Ramos (cell line): ENCODE data around the gene SLC22A8.
"Not testable (repeated sequence)": the region's sequence is repeated elsewhere in the genome, so short reads cannot be mapped to it uniquely, and the experiment has no call there.

ENCODE experiments used
- in situ Hi-C: fragments of 300-500 bp; cut with MboI; formaldehyde crosslinking; loops from one replicate; pipeline ENCODE4 v1.14.3; 2022; ENCODE audit warnings: low sequenced_read_pairs; ENCODE audit not compliant: unreplicated experiment

Gene SLC22A8

GRCh38 chr11:63015521-63016215 lies at the start of gene SLC22A8:
TSS of gene SLC22A8 (minus strand) at chr11:63015841. CDS start at chr11:63014958, 883 bp downstream.
- in situ Hi-C loops: no loop called here

- in situ Hi-C loops: not testable (repeated sequence)
Observed at GRCh38 chr11:63046203-63046602, 30.6 kb upstream of the SLC22A8 start.

DNA sequence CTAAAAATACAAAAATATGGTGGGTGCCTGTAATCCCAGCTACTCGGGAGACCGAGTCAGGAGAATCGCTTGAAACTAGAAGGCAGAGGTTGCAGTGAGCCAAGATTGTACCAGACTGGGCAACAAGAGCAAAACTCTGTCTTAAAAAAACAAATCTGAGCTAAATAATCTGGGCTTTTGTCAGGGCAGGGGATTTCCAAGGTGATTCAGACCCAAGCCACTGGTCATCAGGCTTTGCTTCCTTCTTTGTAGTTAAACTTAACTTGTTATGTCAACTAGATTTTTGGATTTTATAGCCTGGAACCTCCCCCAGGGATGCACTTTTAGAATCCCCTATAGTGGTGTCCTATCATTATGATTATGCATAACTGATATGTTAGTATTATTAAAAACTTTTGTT lies 27.0 kb upstream of the SLC22A8 start:
- in situ Hi-C loops: no loop called here

DNA sequence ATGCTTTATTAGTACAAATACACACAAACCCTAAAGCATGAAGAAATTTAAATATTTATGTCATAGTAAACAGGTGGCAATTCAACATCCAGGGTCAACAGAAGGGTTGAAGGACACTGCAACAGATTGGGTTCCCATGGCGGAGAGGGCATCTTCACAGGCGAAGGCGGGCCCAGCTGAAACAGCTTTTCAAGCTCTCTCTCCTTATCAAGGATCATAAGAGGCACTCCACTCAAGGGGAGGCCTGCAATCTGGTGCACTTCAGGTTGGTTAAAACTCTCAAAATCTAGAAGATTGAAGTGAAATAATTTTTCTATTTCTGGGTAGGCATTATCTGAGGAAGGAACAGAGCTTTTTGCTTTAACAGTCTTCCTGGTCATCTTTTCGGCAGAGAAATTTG lies 16.8 kb upstream of the SLC22A8 start:
- in situ Hi-C loops: loop anchor here (10.0 kb wide), 1 partner anchor 182 kb away; no protein-coding TSS in a partner anchor

DNA sequence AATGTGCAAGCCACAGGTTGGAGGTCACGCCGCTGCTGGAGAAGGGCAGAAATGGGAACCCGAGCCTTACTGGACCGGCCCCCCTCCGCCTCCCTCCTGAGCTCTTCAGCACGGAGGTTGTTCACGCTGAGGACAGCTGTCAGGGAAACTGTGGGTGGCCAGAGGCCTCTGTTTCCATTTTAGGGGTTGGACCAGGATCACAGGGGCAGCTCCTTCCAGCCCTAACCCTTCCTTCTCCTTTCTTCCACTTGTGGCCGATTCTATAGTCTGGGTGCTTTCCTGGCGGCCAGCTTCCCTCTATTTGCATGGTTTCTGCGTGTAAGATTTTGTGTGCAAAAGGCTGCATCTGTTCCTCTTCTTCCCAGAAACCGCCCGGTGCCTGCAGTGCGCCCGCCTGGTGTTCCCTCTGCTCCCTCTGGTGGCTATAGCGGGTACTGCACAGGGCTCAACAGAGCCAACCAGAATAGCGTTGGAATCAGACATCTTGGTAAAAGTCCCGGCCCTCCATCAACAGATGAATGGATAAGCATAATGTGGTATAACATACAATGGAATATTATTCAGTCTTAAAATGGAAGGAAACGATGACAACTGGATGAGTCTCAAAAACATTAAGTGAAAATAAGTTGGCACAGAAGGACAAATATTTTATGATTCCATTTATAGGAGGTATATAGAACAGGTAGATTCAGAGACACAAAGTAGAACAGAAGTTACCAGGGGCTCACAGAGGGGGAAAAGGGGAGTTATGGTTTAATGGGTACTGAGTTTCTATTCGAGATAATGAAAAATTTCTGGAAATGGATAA lies 8.4 kb upstream of the SLC22A8 start:
- in situ Hi-C loops: loop anchor here (5.0 kb wide), 1 partner anchor 117 kb away; no protein-coding TSS in a partner anchor

DNA sequence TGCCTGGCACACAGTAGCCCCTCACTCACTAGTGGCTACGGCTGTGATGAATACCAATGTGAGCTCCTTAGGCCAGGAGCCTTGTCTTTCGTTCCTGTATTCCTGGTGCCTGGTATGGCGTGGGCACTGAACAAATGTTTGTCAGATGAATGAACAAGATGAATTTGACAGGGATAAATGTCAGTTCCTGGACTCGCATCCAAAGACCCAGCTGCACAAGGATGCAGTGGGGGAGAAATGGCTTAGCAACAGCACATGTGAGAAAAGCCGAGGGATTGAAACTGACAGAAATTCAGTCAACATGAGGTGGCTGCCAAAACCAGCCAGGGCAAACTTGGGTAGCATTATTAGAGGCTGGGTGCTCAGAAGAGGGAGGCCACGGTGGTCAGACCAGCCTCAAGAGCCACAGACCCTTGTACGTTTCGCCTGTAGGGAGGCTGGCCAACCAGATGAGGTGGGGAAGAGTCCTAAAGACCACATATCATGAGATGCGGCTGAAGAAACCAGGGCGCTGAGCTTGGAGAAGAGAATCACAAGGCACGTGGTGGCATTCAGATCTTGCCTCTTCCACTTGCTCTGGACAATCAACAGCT lies 7.7 kb upstream of the SLC22A8 start:
- in situ Hi-C loops: loop anchor here (5.0 kb wide), 1 partner anchor 116 kb away; no protein-coding TSS in a partner anchor

- in situ Hi-C loops: loop anchor here (5.0 kb wide), 1 partner anchor 115 kb away; no protein-coding TSS in a partner anchor
Observed at GRCh38 chr11:63022441-63022840, 6.8 kb upstream of the SLC22A8 start.

DNA sequence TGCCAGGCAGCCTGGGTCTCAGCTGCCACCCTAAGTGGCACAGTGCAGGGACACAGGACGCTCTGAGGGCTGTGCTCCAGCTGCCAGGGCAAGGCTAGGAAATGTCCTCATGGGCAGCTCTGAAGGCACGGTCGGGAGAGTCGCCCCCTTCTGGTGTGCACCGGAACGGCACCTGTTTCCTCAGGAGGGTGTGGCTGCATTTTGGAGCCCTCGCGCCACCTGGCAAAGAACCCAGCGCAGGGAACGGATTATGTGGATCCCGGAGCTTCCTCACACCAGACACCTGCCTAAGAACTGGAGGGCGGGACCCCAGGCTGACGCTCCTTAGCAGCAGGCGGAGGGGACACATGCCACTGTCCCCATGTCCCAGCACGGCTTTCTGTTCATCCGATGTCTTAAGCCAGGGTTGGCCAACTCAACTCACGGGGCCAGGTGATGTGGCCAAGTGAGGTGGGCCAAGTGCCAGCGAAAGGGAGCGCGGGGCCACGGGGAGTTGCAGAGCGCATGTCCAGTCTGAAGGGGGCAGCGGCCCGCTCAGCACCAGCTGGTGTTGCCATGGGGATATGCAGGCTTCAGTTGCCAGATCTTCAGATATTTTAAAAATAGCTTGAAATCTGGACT lies 5.1 kb upstream of the SLC22A8 start:
- in situ Hi-C loops: loop anchor here (5.0 kb wide), 1 partner anchor 113 kb away; no protein-coding TSS in a partner anchor

GRCh38 chr11:63019506-63019905 lies 3.9 kb upstream of the SLC22A8 start:
- in situ Hi-C loops: no loop called here

DNA sequence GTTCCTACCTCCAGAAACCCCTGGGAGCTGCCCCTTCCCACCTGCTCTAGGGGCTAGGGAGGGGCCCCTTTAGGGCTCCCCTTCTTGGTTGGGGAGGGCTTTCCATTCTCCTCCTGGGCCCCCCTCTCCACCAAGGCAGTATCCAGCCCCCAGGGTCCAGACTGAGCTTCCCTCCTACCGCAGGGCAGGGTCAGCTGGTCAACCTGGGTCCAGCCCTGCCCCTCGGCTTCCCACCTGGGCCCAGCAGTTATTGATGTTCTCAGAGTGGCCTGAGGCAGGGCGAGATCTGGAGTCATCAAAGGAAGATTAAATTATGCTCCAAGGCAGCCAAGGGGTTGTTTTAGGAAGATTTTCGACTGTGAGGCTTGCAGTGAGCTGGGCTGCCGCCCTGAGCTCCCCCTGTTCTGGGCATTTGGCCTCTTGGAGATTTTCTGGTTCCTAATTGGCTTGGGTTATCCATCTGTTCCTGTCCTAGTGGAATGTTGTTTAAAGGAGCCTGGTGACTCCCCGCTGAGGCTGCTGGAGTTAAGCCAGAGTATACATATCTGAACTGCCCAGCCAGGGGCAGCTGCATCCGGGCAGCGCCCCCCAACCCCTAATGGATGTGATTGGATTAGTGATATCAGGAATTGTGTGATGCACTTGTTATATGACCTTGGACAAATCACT lies 1.8 kb upstream of the SLC22A8 start:
- in situ Hi-C loops: no loop called here

DNA sequence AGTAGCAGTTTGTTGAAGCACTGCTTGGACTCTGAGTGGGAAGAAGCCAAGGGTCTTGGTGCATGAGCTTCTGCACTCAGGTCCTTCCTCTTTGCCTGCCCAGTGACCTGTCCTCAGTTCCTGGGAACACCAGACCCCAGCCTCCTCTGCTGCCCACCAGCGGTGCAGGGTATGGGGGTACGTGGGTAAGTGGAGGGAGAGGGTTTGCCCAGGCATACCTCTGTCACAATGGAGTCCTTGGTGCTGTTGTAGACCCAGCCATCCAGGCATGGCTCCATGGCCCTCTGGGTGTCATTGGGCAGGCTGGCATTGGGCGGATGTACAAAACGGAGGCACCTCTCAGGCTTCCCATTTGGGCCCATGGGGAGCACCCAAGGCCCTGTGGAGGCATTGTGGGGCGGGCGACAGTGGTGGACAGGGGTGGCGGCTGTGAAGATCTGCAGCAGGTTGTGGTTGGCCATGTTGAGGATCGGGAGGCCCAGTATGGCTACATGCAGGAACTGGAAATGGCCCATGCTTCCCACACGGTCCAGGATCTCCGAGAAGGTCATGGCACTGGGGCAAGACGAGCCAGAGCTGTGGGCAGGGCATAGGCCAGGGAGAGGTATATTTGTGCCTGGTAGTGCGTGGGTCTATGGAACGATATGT lies 1.1 kb downstream of the SLC22A8 start:
- in situ Hi-C loops: no loop called here

- in situ Hi-C loops: no loop called here
Observed at GRCh38 chr11:63012839-63013238, 2.8 kb downstream of the SLC22A8 start.

GRCh38 chr11:63012430-63012829 lies 3.2 kb downstream of the SLC22A8 start:
- in situ Hi-C loops: no loop called here

DNA sequence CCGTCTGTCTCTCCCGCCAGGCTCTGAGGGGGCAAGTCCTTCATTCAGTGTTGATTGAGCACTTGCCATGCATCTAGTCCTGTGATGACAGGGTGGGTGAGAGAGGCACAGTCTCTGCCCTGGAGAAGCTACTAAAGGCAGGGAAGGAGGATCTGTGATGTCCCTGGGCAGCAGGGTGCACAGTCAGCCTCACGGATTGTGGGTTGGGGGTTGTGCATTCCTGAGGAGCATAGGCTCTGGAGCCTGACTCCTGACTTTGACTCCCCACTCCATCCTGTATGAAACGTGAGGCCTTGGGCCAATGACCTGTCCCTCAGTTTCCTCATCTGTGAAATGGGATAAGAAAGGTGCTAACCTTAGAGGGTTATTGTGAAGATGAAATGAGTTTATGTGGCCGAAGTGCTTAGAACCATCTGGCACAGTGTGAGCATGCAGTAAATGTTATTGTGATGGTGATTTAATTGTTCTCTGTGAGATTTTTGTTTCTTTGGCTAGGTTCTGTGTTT lies 4.7 kb downstream of the SLC22A8 start:
- in situ Hi-C loops: no loop called here

DNA sequence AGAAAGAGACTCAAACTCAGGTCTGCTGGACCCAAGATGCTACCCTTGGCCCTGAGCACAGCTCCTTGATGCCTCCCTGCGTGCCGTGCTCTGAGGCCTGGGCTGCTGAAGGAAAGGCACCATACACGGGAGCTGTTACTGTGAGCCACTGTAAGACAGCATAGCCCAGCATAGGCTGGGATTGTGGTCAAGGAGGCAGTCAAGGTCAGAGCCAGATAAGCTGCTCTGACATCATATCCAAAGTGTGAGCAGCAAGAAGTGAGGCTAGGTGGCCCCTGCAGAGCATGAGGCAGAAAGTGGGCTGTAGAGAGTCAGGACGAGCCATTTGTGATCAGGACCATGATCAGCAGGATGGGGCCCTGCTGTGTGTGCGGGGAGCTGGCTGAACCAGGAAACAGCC lies 7.7 kb downstream of the SLC22A8 start:
- in situ Hi-C loops: no loop called here

GRCh38 chr11:63001456-63001855 lies 14.2 kb downstream of the SLC22A8 start:
- in situ Hi-C loops: no loop called here

- in situ Hi-C loops: no loop called here
Observed at GRCh38 chr11:62999649-63000048, 16.0 kb downstream of the SLC22A8 start.

GRCh38 chr11:62999156-62999555 lies 16.5 kb downstream of the SLC22A8 start:
- in situ Hi-C loops: no loop called here

GRCh38 chr11:62996271-62996670 lies 19.4 kb downstream of the SLC22A8 start:
- in situ Hi-C loops: no loop called here
